ENCODE data around the gene C22orf15.
A peak's percentile ranks its signal among the peaks of the same experiment; 100 is the strongest.

C22orf15 gene

DNA sequence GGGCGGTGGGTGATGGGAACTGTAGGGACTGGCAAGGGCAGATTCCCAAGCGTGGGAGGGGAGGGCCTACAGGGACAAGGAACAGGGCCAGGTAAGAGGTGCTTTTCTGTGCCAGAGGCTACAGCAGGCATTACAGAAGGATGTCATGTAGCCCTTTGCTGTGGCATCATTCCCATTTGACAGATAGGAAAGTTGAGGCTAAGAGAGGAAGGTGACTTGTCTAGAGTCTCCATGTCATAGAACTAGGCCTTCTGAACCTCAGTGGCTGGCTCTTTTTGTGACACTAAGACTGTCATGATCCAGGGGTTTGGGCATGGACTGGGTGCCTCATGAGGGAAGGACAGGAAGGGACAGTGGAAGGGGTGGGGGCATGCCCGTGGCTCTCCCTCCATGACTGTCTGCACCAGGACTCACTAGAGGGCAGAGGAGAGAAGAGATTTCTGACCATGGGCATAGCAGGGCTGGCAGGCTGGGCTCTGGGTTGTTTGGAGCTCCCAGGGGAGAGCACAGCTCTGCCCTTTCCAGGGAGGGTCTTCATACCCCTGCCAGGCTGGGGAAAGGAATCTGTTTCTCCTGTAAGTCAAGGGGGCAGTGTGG lies 13.1 kb downstream of the C22orf15 start:
- ATAC-seq (no peak), DNase-seq (no peak)
- Mint-ChIP-seq H3K9me3 (no peaks in the 10 kb centered on the region), H3K4me1 (peaks cover 18% of the 10 kb centered on the region), H3K27me3 (peaks cover 7% of the 10 kb centered on the region), H3K4me3 (no peak overlapping the region), H3K27ac (no peak overlapping the region)

DNA sequence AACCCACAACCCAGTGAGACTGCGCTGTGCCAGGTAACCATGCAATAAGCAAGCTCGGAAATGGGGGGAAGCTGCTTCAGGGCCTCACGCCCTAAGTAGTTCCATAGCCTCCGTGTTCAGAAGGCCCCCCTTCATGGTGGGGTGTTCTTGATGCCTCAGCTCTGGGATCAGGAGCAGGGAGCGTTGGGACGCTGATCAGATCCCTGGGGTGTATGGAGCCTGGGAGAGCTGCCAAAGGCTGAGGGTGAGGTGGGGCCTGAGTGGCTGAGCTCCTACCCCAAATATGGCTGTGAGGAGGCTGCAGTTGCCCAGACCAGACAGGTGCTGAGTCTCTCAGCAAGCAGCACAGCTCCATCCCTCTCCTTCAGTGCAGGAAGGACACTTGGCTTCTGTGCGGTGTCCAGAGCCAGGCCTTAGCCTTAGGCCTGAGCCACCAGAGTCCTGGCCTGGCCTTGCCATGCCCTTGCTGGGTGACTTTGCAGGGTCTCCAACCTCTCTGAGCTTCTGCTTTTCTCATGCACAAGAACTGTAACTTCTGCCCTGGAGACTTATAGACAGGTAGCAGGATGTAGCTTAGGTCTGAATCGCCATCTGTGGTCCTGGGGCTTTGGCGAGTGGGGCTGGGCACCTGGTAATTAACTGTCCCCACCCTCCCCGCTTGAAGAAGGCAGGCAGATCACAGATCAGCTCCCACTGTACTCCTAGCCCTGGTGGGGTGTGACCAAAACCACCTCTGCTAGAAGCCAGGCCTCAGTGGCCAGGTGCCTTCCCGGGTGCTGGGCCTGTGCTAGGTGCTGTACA lies 15.2 kb downstream of the C22orf15 start:
- no peak overlapping the region for H3K4me3 Mint-ChIP-seq
- no peak overlapping the region for H3K27ac Mint-ChIP-seq
- DNase-seq: no peak
- H3K4me1 Mint-ChIP-seq: peaks cover 5% of the 10 kb centered on the region
- no peak for ATAC-seq
- H3K27me3 Mint-ChIP-seq: peaks cover 5% of the 10 kb centered on the region
- no peaks in the 10 kb centered on the region for H3K9me3 Mint-ChIP-seq

- DNase-seq: no peak
- H3K4me3 Mint-ChIP-seq: no peak overlapping the region
- H3K9me3 Mint-ChIP-seq: no peaks in the 10 kb centered on the region
- no peak overlapping the region for H3K27ac Mint-ChIP-seq
- H3K4me1 Mint-ChIP-seq: no peaks in the 10 kb centered on the region
- H3K27me3 Mint-ChIP-seq: no peaks in the 10 kb centered on the region
- no peak for ATAC-seq
Observed at GRCh38 chr22:23778577-23778900, 15.7 kb downstream of the C22orf15 start.

GRCh38 chr22:23779083-23779482 lies 16.3 kb downstream of the C22orf15 start:
- no peak overlapping the region for H3K27ac Mint-ChIP-seq
- DNase-seq: no peak
- no peaks in the 10 kb centered on the region for H3K27me3 Mint-ChIP-seq
- H3K9me3 Mint-ChIP-seq: no peaks in the 10 kb centered on the region
- H3K4me1 Mint-ChIP-seq: peaks cover 2% of the 10 kb centered on the region
- no peak overlapping the region for H3K4me3 Mint-ChIP-seq
- no peak for ATAC-seq

DNA sequence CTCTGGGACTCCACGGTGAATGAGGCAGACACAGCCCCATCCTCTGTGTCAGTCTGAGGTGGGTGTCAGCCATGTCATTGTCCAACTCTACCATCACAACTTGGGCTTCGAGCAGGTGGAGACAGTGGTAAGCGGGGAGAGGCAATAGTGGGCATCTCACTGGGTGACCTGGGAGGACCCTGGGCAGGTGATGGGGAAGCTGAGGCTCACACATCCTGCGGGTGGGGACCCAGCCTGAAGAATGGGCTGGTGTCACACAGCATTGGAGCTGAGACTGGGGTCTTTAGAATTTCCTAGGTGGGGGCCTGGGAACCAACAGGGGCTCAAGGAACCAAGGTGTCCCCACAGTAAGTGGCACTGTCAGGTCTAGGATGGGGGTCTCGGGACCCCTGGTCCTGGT lies 16.9 kb downstream of the C22orf15 start:
- DNase-seq (no peak), ATAC-seq (no peak)
- Mint-ChIP-seq H3K27me3 (no peaks in the 10 kb centered on the region), H3K4me1 (peaks cover 8% of the 10 kb centered on the region), H3K4me3 (no peak overlapping the region), H3K9me3 (no peaks in the 10 kb centered on the region), H3K27ac (peak overlapping the region; percentile 14 to 57)

- Mint-ChIP-seq H3K27me3 (no peaks in the 10 kb centered on the region), H3K4me1 (peaks cover 8% of the 10 kb centered on the region), H3K4me3 (no peak overlapping the region), H3K9me3 (no peaks in the 10 kb centered on the region), H3K27ac (no peak overlapping the region)
- ATAC-seq (no peak), DNase-seq (no peak)
Observed at GRCh38 chr22:23780146-23780748, 17.5 kb downstream of the C22orf15 start.

GRCh38 chr22:23781065-23781464 lies 18.3 kb downstream of the C22orf15 start:
- ATAC-seq (no peak), DNase-seq (no peak)
- Mint-ChIP-seq H3K9me3 (no peaks in the 10 kb centered on the region), H3K27ac (no peak overlapping the region), H3K4me1 (peaks cover 13% of the 10 kb centered on the region), H3K27me3 (no peaks in the 10 kb centered on the region), H3K4me3 (no peak overlapping the region)

DNA sequence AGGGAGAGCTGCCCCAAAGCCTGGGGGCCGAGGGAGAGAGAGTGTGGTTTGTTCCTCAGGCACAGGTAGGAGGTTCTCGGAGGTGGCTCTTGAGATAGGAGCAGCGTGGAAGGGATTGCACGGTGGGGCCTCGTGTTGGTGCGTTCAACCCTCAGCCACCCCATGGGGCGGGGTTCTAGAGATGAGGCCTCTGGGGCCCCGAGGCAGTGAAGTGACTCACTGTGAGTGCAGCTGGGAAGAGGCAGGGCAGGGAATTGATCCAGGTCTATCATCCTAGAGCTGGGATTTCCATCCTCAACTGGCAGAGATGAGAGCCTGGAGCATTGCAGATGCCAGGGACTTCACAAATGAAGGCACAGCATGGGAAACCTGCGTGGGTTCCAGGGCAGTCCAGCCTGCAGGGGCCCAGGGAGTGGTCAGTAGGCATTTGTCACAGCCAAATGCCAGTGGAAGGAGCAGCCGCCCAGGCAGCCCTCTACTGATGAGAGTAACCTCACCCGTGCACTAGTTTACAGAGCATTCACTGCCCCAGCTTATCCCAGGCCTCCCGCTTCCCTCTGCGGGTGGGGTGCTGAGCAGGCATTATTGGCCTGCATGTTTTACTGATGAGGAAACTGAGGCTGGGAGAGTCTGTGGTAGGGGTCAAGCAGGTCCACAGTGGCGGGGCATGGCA lies 18.9 kb downstream of the C22orf15 start:
- no peak for ATAC-seq
- H3K27me3 Mint-ChIP-seq: no peaks in the 10 kb centered on the region
- no peak overlapping the region for H3K4me3 Mint-ChIP-seq
- peaks cover 19% of the 10 kb centered on the region for H3K4me1 Mint-ChIP-seq
- no peak overlapping the region for H3K27ac Mint-ChIP-seq
- no peaks in the 10 kb centered on the region for H3K9me3 Mint-ChIP-seq
- no peak for DNase-seq

DNA sequence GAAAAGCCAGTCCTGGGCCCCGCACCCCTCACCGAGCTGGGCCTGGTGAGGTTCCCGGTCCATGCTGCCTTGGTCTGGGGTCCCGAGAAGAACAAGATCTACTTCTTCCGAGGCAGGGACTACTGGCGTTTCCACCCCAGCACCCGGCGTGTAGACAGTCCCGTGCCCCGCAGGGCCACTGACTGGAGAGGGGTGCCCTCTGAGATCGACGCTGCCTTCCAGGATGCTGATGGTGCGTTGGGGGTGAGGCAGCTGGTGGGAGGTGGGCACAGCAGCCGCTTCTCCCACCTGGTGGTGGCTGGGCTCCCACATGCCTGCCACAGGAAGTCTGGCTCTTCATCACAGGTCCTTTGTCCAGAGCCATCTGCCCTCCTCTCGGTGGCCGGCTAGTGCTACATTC lies 19.5 kb downstream of the C22orf15 start:
- no peak overlapping the region for H3K27ac Mint-ChIP-seq
- ATAC-seq: no peak
- no peaks in the 10 kb centered on the region for H3K9me3 Mint-ChIP-seq
- H3K4me1 Mint-ChIP-seq: peaks cover 20% of the 10 kb centered on the region
- DNase-seq: no peak
- H3K27me3 Mint-ChIP-seq: no peaks in the 10 kb centered on the region
- no peak overlapping the region for H3K4me3 Mint-ChIP-seq

DNA sequence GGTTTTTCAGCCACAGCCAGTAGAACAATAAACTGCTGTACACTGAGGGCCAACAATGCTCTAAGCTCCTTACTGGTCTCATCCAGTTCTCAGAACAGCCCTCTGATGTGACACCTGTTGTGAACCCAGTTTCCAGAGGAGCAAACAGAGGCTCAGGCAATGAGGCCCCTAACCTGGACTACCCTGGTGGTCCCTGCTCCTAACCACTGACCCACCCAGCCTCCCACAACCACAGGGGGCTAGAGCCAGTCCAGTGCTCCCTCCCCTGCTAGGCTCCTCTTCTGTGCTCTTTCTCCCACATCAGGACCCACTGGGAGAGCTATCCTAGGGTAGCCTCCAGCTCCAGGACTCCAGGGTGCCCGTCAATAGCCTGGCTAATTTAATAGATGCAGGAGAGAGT lies 19.9 kb downstream of the C22orf15 start:
- H3K4me3 Mint-ChIP-seq: no peak overlapping the region
- H3K9me3 Mint-ChIP-seq: no peaks in the 10 kb centered on the region
- peaks cover 21% of the 10 kb centered on the region for H3K4me1 Mint-ChIP-seq
- no peaks in the 10 kb centered on the region for H3K27me3 Mint-ChIP-seq
- DNase-seq (no peak), ATAC-seq (no peak)
- no peak overlapping the region for H3K27ac Mint-ChIP-seq

GRCh38 chr22:23783265-23784150 lies 20.7 kb downstream of the C22orf15 start:
- no peaks in the 10 kb centered on the region for H3K9me3 Mint-ChIP-seq
- DNase-seq: no peak
- no peak for ATAC-seq
- H3K4me3 Mint-ChIP-seq: no peak overlapping the region
- no peak overlapping the region for H3K27ac Mint-ChIP-seq
- peaks cover 29% of the 10 kb centered on the region for H3K4me1 Mint-ChIP-seq
- no peaks in the 10 kb centered on the region for H3K27me3 Mint-ChIP-seq

DNA sequence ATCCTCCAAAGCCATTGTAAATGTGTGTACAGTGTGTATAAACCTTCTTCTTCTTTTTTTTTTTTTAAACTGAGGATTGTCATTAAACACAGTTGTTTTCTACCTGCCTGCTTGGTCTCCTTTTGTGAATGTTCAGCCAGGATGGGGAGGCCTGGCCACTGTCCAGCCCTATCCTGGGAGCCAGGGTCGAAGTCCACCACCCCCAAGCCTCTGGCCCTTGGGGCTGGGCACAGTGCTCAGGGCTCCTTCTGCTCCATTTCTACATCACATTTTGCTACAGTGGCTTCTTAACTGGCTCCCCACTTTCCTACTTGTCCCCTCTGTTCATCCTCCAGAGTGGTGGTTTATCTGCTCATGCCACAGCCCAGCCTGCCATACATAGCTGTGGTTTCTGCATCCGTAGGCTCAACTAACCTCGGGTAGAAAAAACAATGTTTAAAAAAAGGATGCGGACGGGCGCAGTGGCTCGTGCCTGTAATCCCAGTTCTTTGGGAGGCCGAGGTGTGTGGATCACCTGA lies 21.5 kb downstream of the C22orf15 start:
- H3K4me1 Mint-ChIP-seq: peaks cover 31% of the 10 kb centered on the region
- no peaks in the 10 kb centered on the region for H3K9me3 Mint-ChIP-seq
- H3K27me3 Mint-ChIP-seq: no peaks in the 10 kb centered on the region
- peak overlapping the region in 1 of 2 donors; percentile 56 for H3K27ac Mint-ChIP-seq
- DNase-seq: no peak
- ATAC-seq: no peak
- no peak overlapping the region for H3K4me3 Mint-ChIP-seq

DNA sequence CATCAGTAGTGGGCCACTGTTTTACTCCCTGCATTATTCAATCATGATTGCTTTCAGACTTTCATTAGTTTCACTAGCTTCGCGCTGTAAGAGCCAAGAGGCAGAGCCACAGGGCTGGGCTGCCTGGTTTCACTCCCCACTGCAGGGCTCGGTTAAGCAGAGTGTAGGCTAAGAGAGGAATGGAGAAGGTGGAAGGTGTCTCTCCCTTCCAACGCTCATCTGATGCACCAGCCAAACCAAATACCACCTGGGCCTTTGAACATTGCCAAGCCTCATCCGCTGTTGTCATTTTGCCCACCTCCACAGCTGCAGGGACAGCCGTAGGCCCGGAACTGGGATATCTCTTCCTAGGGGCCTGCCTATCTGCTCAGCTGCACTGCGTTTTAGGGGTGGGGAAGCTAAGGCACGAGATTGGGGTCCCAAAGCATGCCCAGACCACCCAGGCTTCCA lies 23.5 kb downstream of the C22orf15 start:
- peaks cover 40% of the 10 kb centered on the region for H3K4me1 Mint-ChIP-seq
- DNase-seq (no peak), ATAC-seq (peak; percentile 21)
- H3K27ac Mint-ChIP-seq: peak overlapping the region; percentile 97 to 98
- peak overlapping the region; percentile 90 for H3K4me3 Mint-ChIP-seq
- H3K27me3 Mint-ChIP-seq: no peaks in the 10 kb centered on the region
- H3K9me3 Mint-ChIP-seq: no peaks in the 10 kb centered on the region

GRCh38 chr22:23786752-23787599 lies 24.2 kb downstream of the C22orf15 start, which contains the start of gene SMARCB1:
Gene SMARCB1 (plus strand): TSS chr22:23786966. CDS start chr22:23787170, 204 bp downstream.
- H3K4me1 Mint-ChIP-seq: peaks cover 45% of the 10 kb centered on the region
- peak within 1 kb of the TSS; percentile 90 for H3K4me3 Mint-ChIP-seq
- peak; percentile 87 to 89 for DNase-seq
- peak; percentile 88 for ATAC-seq
- H3K27ac Mint-ChIP-seq: peak within 1 kb of the TSS; percentile 97 to 98
- H3K27me3 Mint-ChIP-seq: no peaks in the 10 kb centered on the region
- H3K9me3 Mint-ChIP-seq: no peaks in the 10 kb centered on the region
